Measurements from ENCODE around the gene GRIA1. TPM values are rescaled to one million over a fixed set of nuclear protein-coding genes. Genes with fewer than 3 reads are reported as not detected.

The GRIA1 gene
- total RNA-seq, 1 donor from 2014 or later: 21.9 TPM

- Mint-ChIP-seq H3K9me3 (ENCODE audit: unreplicated experiment) (no peaks in the 10 kb centered on the region), H3K4me1 (ENCODE audit: unreplicated experiment) (peaks cover 12% of the 10 kb centered on the region), H3K36me3 (ENCODE audit: low read depth, unreplicated experiment) (no peaks in the 10 kb centered on the region), H3K4me3 (ENCODE audit: unreplicated experiment) (no peak overlapping the region), H3K27me3 (ENCODE audit: unreplicated experiment) (no peaks in the 10 kb centered on the region), H3K27ac (ENCODE audit: unreplicated experiment) (no peak overlapping the region)
- no peak for DNase-seq (ENCODE audit: low spot score)
- TF ChIP-seq, protein P1, sequence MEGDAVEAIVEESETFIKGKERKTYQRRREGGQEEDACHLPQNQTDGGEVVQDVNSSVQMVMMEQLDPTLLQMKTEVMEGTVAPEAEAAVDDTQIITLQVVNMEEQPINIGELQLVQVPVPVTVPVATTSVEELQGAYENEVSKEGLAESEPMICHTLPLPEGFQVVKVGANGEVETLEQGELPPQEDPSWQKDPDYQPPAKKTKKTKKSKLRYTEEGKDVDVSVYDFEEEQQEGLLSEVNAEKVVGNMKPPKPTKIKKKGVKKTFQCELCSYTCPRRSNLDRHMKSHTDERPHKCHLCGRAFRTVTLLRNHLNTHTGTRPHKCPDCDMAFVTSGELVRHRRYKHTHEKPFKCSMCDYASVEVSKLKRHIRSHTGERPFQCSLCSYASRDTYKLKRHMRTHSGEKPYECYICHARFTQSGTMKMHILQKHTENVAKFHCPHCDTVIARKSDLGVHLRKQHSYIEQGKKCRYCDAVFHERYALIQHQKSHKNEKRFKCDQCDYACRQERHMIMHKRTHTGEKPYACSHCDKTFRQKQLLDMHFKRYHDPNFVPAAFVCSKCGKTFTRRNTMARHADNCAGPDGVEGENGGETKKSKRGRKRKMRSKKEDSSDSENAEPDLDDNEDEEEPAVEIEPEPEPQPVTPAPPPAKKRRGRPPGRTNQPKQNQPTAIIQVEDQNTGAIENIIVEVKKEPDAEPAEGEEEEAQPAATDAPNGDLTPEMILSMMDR (IDR thresholded peaks at IDR 0.05; ENCODE audit: unreplicated experiment): no peak
Observed at GRCh38 chr5:153619771-153620170, 129.3 kb downstream of the GRIA1 start.

DNA sequence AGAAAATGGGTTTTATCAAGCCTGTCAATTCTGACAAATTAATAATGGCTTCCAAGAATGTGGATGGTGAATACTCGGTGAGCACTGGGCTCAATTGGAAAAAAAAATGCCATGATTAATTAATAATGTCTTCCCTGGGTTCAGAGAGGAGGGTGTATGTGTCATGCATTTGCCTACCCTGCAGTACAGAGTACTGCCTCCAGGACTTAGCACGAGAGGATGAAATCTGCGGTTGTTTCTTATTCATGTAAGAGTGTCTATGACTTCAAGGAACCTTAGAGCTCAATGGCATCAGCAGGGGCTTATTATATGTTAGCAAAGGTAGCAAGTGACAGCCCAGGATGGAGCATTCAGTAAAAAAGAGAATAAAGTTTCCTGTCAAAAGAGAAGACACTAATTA lies 132.7 kb downstream of the GRIA1 start:
- Mint-ChIP-seq H3K9me3 (ENCODE audit: unreplicated experiment) (no peaks in the 10 kb centered on the region), H3K36me3 (ENCODE audit: low read depth, unreplicated experiment) (no peaks in the 10 kb centered on the region), H3K4me3 (ENCODE audit: unreplicated experiment) (no peak overlapping the region), H3K27ac (ENCODE audit: unreplicated experiment) (no peak overlapping the region), H3K4me1 (ENCODE audit: unreplicated experiment) (peaks cover 12% of the 10 kb centered on the region), H3K27me3 (ENCODE audit: unreplicated experiment) (no peaks in the 10 kb centered on the region)
- no peak for DNase-seq (ENCODE audit: low spot score)
- TF ChIP-seq, protein P1 (IDR thresholded peaks at IDR 0.05; ENCODE audit: unreplicated experiment): no peak

DNA sequence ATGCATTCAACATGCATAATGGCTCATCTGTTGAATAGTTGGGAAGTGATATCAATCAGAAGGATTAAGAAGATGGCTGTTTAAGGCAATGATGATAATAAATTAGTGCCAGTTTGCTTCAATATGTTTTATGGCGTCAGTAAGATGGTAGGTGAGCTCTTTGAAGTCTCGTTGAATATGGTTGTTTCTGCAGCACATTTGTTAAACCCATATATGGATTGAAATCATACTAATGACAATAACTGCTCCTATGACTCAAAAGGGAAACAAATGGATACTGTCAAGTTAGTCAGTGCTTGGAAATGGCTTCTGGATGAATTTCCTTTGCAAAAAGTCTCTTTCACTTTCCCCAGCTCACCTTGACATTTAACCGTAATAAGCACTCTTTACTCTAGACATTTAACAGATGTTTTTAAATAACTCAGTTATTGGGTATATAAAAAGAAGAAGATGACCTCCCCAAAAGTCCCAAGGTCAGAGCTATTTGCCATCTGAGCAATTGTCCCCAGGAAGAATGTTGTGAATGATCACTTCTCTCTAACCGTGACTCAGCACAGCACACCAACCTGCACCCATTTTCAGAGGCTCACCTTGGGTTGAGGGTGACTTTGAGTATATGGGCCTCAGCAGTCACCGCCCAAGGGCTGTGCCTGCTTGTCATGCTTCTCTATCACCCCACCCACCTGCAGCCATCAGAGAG lies 133.4 kb downstream of the GRIA1 start:
- H3K27me3 Mint-ChIP-seq (ENCODE audit: unreplicated experiment): no peaks in the 10 kb centered on the region

GRCh38 chr5:153624451-153624765 lies 133.9 kb downstream of the GRIA1 start:
- Mint-ChIP-seq H3K36me3 (ENCODE audit: low read depth, unreplicated experiment) (no peaks in the 10 kb centered on the region), H3K4me3 (ENCODE audit: unreplicated experiment) (no peak overlapping the region)

More for the DNA sequence above, 133.4 kb downstream of the GRIA1 start:
- Mint-ChIP-seq H3K36me3 (ENCODE audit: low read depth, unreplicated experiment) (no peaks in the 10 kb centered on the region), H3K27ac (ENCODE audit: unreplicated experiment) (no peak overlapping the region), H3K4me3 (ENCODE audit: unreplicated experiment) (no peak overlapping the region), H3K4me1 (ENCODE audit: unreplicated experiment) (peaks cover 12% of the 10 kb centered on the region), H3K9me3 (ENCODE audit: unreplicated experiment) (no peaks in the 10 kb centered on the region)
- TF ChIP-seq, protein P1 (IDR thresholded peaks at IDR 0.05; ENCODE audit: unreplicated experiment): no peak
- DNase-seq (ENCODE audit: low spot score): no peak

GRCh38 chr5:153625826-153626354 lies 135.4 kb downstream of the GRIA1 start:
- no peak overlapping the region for H3K27ac Mint-ChIP-seq (ENCODE audit: unreplicated experiment)
- peaks cover 3% of the 10 kb centered on the region for H3K27me3 Mint-ChIP-seq (ENCODE audit: unreplicated experiment)
- H3K9me3 Mint-ChIP-seq (ENCODE audit: unreplicated experiment): no peaks in the 10 kb centered on the region
- no peak for DNase-seq (ENCODE audit: low spot score)
- no peak overlapping the region for H3K4me3 Mint-ChIP-seq (ENCODE audit: unreplicated experiment)
- TF ChIP-seq, protein P1 (IDR thresholded peaks at IDR 0.05; ENCODE audit: unreplicated experiment): no peak
- H3K4me1 Mint-ChIP-seq (ENCODE audit: unreplicated experiment): peaks cover 6% of the 10 kb centered on the region
- H3K36me3 Mint-ChIP-seq (ENCODE audit: low read depth, unreplicated experiment): no peaks in the 10 kb centered on the region

More at GRCh38 chr5:153624451-153624765, 133.9 kb downstream of the GRIA1 start:
- Mint-ChIP-seq H3K27me3 (ENCODE audit: unreplicated experiment) (no peaks in the 10 kb centered on the region), H3K27ac (ENCODE audit: unreplicated experiment) (no peak overlapping the region), H3K4me1 (ENCODE audit: unreplicated experiment) (peaks cover 8% of the 10 kb centered on the region), H3K9me3 (ENCODE audit: unreplicated experiment) (no peaks in the 10 kb centered on the region)
- no peak for DNase-seq (ENCODE audit: low spot score)
- TF ChIP-seq, protein P1 (IDR thresholded peaks at IDR 0.05; ENCODE audit: unreplicated experiment): no peak

Measured in endothelial cell (in vitro differentiated cells).